Esophagus (tissue), 2 donors: ENCODE measurements around the gene BCAR3. TPM values are rescaled to one million over a fixed set of nuclear protein-coding genes. Genes with fewer than 3 reads are reported as not detected.

ENCODE experiments used
- H3K27ac ChIP-seq, 2 donors: one replicate each; pipeline ENCODE4 v1.5.1; 2013; ENCODE audit warnings: low read depth in 2 of 2, mild to moderate bottlenecking in 2 of 2, inconsistent platforms in 1 of 2, low read length in 1 of 2, moderate library complexity in 1 of 2
- H3K27me3 ChIP-seq, 2 donors: one replicate each; pipeline ENCODE4 v1.6.1; 2013; ENCODE audit warnings: low read length in 2 of 2, control low read depth in 1 of 2, mild to moderate bottlenecking in 1 of 2; ENCODE audit not compliant: insufficient read depth in 2 of 2, control insufficient read depth in 1 of 2
- H3K36me3 ChIP-seq, 2 donors: one replicate each; pipeline ENCODE4 v1.6.1; 2013; ENCODE audit warnings: low read length in 1 of 2; ENCODE audit not compliant: control insufficient read depth in 2 of 2, insufficient read depth in 2 of 2
- H3K4me1 ChIP-seq, 2 donors: one replicate each; pipeline ENCODE4 v1.6.1; 2013; ENCODE audit warnings: low read length in 1 of 2; ENCODE audit not compliant: control insufficient read depth in 2 of 2, insufficient read depth in 2 of 2
- H3K4me3 ChIP-seq, 2 donors: one replicate each; pipeline ENCODE4 v1.5.1; 2013; ENCODE audit warnings: low read length in 2 of 2, mild to moderate bottlenecking in 2 of 2, low read depth in 1 of 2, moderate library complexity in 1 of 2
- H3K9me3 ChIP-seq, 2 donors: one replicate each; pipeline ENCODE4 v1.6.1; 2013; ENCODE audit warnings: mild to moderate bottlenecking in 2 of 2, low read depth in 1 of 2, low read length in 1 of 2, moderate library complexity in 1 of 2; ENCODE audit not compliant: control insufficient read depth in 2 of 2, insufficient read depth in 1 of 2
- WGBS, 2 donors: extraction: QIAGEN DNeasy Blood & Tissue Kit; methylation state at CpG; one replicate each; pipeline ENCODE4 v1.1.7; 2013; 5-methylcytosine and 5-hydroxymethylcytosine counted together
- polyA plus RNA-seq, 2 donors: library from polyadenylated mRNA; stranded (reverse); fragments of 200-250 nt; gene quantifications; one replicate each; pipeline ENCODE4 v1.2.3, GENCODE V29; 2013
- donor health status: healthy with polysubstance abuse.
- donor health status: Bipolar disorder and iron deficiency.

Gene BCAR3
- polyA plus RNA-seq, 2 donors, result 7.5 to 9.4 TPM

DNA sequence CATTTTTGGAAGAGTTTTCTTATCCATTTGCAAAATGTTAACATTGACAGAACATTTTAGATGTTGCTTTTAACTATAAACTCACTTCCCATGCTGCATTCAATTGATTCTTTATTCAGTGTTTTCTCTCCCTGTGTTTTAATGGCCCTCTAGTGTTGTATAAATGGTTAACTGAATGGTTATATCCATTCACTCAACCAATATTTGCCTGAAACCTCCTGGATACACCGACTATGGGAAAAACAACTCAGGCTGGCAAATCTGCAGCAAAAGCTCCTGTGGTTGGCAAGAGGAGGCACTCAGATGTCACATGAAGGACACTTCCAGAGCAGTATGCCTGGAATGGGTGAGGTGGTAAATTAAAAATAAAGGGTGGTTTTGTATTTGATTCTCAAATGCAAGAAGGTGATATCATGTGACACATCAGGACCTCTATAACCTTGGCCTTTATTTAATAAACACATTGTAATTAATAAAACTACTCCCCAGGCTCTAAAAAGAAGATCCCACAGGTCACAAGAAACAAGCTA lies 107.6 kb downstream of the BCAR3 start:
- 51 to 55% methylated on average over 1 of the region's 1 CpG for WGBS, 2 donors
- Histone ChIP-seq H3K27me3 (no peaks in the 10 kb centered on the region), H3K4me3 (no peak overlapping the region), H3K27ac (no peak overlapping the region), H3K9me3 (no peaks in the 10 kb centered on the region), H3K36me3 (peaks cover 4 to 14% of the 10 kb centered on the region in 2 donors), H3K4me1 (peaks cover 0 to 5% of the 10 kb centered on the region in 2 donors)

DNA sequence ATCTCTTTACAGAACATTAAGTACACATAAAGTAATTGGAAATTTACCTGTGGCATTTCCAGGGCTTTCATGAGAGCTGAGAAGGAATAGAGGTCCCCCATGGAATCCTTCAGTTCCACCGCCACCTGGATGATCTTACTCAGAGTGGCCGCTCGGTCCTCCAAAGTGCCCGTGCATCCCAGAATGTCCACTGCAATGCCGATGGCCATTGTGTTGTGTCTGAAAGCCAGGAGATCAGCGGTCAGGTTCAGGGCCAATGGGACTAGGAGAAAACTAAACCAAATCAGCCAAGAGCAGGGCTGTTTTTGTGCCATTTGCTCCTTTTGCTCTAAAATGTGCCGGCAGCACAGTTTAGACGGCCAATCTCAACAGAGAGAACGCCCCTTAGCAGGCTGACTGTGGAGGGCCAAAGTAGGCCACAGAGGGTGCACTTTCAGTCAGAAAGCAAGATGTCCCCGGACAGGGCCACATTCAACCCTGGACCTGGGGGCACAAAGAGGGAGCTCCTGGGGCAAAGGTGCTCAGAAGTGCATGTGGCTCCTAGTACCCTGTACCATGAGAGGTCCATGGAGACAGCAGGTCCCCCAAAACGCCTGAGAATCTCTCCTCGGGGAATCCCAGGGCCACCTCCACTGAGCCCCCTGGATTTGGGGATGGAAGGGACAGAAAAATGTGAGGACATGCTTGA lies 109.9 kb downstream of the BCAR3 start:
- WGBS, 2 donors, result 95 to 97% methylated on average over 12 of the region's 12 CpGs
- H3K27me3 ChIP-seq, result no peaks in the 10 kb centered on the region
- peaks cover 4 to 13% of the 10 kb centered on the region in 2 donors for H3K36me3 ChIP-seq
- no peaks in the 10 kb centered on the region for H3K9me3 ChIP-seq
- H3K27ac ChIP-seq, result no peak overlapping the region
- H3K4me1 ChIP-seq, result peaks cover 0 to 3% of the 10 kb centered on the region in 2 donors
- no peak overlapping the region for H3K4me3 ChIP-seq

DNA sequence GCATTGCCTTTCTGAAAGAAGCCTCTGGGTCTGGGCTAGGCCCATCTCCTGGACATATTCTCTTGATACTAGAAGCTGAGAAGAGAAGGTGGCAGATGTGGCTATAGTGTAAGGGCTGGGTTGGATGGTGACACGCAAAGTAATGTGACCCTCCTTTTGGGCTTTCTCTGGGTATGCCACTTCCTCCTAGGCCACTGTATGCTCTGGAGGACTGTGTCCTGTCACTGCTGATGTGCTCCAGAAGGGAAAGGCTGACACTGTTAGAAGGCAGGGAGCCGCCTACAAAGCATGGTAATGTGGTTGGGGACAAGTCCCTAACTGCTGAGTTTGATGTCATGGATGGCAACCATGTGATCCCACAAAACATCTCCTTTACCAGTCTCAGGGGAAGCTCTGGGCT lies 112.1 kb downstream of the BCAR3 start:
- H3K36me3 ChIP-seq, result peaks cover 4 to 16% of the 10 kb centered on the region in 2 donors
- H3K4me1 ChIP-seq, result peaks cover 0 to 4% of the 10 kb centered on the region in 2 donors
- no peaks in the 10 kb centered on the region for H3K9me3 ChIP-seq
- H3K27me3 ChIP-seq, result no peaks in the 10 kb centered on the region
- no peak overlapping the region for H3K4me3 ChIP-seq
- 93 to 95% methylated on average over 2 of the region's 2 CpGs for WGBS, 2 donors
- H3K27ac ChIP-seq, result peak overlapping the region in 1 of 2 donors; percentile 7

DNA sequence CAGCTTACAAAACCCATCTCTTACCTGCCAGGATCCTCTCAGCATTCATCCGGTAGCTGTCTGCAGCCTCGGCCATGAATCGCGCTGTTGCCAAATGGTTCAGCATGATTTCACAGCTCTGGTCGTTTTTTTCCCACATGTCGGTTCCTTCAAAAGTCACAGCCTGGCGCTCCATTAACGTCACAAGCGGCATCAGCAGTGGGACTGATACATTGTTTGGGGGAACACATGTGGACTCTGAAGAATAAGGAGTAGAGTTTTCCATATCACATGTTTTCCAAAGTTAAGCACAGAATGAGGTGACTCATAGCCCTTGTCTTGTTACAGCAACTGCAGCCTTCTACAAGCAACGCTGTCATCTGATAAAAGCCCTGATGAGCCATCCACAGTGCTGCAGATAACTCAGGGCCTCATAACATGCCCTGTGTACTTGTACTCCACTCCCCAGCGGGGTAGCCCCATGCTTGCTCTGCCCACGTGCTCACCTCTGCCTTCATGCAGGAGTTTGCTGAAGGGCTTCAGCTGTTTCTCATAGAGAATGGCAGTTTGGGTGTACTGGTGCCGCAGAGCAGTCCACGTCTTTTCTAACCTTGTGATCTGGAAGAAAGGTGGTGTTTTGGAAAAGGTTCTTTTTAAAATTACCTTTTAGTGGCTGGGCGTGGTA lies 114.2 kb downstream of the BCAR3 start:
- Histone ChIP-seq H3K36me3 (peaks cover 4 to 15% of the 10 kb centered on the region in 2 donors), H3K27ac (peak overlapping the region; percentile 65 to 88), H3K9me3 (no peaks in the 10 kb centered on the region), H3K4me3 (no peak overlapping the region), H3K27me3 (no peaks in the 10 kb centered on the region), H3K4me1 (peaks cover 0 to 4% of the 10 kb centered on the region in 2 donors)
- WGBS, 2 donors, result 81% methylated on average over 15 of the region's 15 CpGs

DNA sequence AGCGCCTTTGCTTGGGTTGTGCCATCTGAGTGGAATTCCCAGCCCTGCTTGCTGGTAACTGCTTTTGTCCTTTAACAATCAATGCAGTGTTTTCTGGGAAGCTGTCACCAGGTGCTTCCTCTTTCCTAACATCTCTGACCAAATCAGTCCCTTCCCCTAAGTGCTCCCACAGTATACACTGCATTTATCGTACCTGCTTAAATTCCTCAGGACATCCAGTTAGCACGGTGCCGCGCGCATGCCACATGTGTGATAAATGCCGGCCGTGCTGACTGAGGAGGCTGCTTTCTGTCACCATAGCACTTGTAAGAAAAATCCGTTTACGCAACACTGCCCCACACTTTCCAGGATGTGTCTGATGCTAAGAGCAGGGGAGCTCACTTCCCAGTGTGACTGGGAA lies 115.4 kb downstream of the BCAR3 start:
- H3K9me3 ChIP-seq, result no peaks in the 10 kb centered on the region
- H3K36me3 ChIP-seq, result peaks cover 4 to 10% of the 10 kb centered on the region in 2 donors
- no peaks in the 10 kb centered on the region for H3K27me3 ChIP-seq
- WGBS, 2 donors, result 82 to 83% methylated on average over 10 of the region's 10 CpGs
- peaks cover 0 to 4% of the 10 kb centered on the region in 2 donors for H3K4me1 ChIP-seq
- no peak overlapping the region for H3K27ac ChIP-seq
- no peak overlapping the region for H3K4me3 ChIP-seq

DNA sequence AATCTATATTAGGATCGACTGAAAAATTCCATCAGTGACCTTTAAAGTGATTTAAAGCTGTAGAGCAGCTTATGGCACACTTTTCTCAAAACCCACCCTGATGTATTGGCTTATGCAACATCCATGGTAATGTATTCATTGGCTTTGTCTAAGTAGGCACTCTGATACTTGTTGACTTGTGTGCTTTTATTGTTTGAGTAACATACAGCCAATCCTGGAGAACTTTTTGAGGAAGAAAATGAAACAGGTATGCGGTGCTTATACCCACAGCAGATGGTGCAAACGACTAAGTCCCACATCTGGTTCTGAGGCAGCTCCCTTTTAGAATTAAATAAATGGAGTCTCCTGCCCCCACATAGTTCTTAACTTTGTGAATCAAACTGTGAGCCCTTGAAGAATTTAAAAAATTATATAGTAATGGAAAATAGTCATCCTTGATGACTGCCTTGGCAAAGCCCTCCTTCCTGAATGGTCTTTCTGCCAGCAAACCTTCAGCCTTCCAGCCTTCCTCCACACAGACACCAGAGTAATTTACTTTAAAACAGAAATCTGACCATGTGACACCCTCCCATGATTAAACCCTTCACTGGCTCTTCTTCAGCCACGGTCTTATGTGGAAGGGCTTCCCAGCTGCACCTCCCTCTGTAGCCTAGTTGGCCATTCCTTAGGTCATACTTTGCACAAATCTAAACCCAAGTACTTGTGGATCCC lies 116.0 kb downstream of the BCAR3 start:
- H3K4me3 ChIP-seq, result no peak overlapping the region
- WGBS, 2 donors, result 75 to 78% methylated on average over 4 of the region's 4 CpGs
- H3K27me3 ChIP-seq, result no peaks in the 10 kb centered on the region
- no peaks in the 10 kb centered on the region for H3K9me3 ChIP-seq
- peaks cover 0 to 4% of the 10 kb centered on the region in 2 donors for H3K4me1 ChIP-seq
- peaks cover 4 to 10% of the 10 kb centered on the region in 2 donors for H3K36me3 ChIP-seq
- H3K27ac ChIP-seq, result no peak overlapping the region

DNA sequence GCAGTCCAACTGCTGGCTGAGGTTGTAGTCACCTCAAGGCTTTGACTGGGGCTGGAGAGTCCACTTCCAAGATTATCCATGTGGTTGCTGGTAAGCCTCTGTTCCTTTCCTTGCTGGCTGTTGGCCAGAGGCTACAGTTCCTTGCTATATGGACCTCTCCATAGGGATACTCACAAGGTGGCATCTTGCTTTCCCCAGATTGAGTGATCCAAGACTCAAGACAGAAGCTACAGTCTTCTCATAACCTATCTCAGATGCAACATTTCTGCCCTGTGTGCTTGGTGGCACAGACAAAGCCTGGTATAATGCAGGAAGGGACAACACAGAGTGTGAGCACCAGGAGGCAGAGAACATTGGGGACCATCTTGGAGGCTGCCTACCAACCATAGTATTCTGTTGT lies 121.9 kb downstream of the BCAR3 start:
- Histone ChIP-seq H3K4me1 (peaks cover 0 to 2% of the 10 kb centered on the region in 2 donors), H3K36me3 (no peaks in the 10 kb centered on the region), H3K27ac (no peak overlapping the region), H3K9me3 (no peaks in the 10 kb centered on the region), H3K27me3 (no peaks in the 10 kb centered on the region), H3K4me3 (no peak overlapping the region)

DNA sequence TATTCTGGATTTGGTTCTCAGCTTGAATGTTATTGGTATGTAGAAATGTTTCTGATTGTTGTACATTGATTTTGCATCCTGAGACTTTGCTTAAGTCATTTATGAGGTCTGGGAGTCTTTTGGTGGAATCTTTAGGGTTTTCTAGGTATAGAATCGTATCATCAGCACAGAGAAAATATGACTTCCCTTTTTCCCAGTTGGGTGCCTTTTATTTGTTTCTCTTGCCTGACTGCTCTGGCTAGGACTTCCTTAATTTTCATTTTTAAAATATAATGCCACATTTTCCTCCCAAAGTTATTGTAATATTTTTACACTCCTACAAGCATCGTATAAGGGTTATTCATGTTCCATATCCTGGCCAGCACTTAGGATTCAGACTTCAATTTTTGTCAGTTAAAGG lies 122.6 kb downstream of the BCAR3 start:
- no peak overlapping the region for H3K27ac ChIP-seq
- peaks cover 0 to 2% of the 10 kb centered on the region in 2 donors for H3K4me1 ChIP-seq
- WGBS, 2 donors, result 86 to 89% methylated on average over 2 of the region's 2 CpGs
- no peaks in the 10 kb centered on the region for H3K36me3 ChIP-seq
- H3K9me3 ChIP-seq, result no peaks in the 10 kb centered on the region
- H3K27me3 ChIP-seq, result no peaks in the 10 kb centered on the region
- no peak overlapping the region for H3K4me3 ChIP-seq

DNA sequence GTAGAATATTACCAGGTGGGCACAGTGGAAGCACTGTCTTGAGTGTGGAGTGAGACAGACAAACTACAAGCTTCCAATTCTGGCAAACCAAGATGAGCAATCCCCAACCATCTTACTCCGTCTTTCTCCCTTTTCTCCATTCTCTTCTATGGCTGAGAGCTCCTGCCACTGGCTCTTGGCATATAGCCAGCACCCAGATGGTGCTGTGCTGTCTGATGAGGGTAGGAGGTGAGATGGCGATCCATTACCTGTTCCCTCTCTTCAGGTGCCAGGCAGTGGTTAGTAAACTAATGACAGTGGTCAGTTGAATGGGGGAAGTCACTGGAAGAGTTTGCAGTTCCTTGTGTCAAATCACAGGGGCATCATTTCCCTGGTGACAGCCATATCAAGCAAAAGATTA lies 125.3 kb downstream of the BCAR3 start:
- Histone ChIP-seq H3K27me3 (no peaks in the 10 kb centered on the region), H3K4me3 (no peak overlapping the region), H3K27ac (no peak overlapping the region), H3K9me3 (no peaks in the 10 kb centered on the region), H3K4me1 (peaks cover 0 to 2% of the 10 kb centered on the region in 2 donors), H3K36me3 (no peaks in the 10 kb centered on the region)
- WGBS, 2 donors, result 79 to 95% methylated on average over 2 of the region's 2 CpGs
